ENCODE data around the gene OGFOD1. TPM values are rescaled to one million over a fixed set of nuclear protein-coding genes. Genes with fewer than 3 reads are reported as not detected.
A peak's percentile ranks its signal among the peaks of the same experiment; 100 is the strongest.

Gene OGFOD1
- total RNA-seq, 4 donors from 2014 or later: 40.6 to 55.1 (median 50.4) TPM

DNA sequence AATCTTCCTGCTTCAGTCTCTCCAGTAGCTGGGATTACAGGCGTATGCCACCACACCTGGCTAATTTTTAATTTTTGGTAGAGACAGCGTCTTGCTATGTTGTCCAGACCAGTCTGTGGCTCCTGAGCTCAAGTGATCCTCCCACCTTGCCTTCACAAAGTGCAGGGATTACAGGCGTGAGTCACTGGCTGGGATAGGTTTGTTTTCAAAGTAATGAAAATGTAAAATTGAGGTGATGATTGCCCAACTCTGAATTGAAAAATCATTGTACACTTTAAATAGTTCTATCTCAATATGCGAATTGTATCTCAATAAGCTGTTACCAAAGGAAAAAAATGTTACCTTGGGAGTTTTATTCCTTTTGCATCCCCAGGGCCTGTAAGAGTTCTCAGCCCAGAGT is 24.8 kb upstream of the OGFOD1 start:
- H3K4me1 ChIP-seq: peaks cover 0 to 34% (median 8%) of the 10 kb centered on the region in 3 donors
- TF ChIP-seq CTCF (IDR thresholded peaks at IDR 0.05) (no peak), POLR2A (IDR thresholded peaks at IDR 0.05) (no peak), EP300 (IDR thresholded peaks at IDR 0.05) (no peak), POLR2AphosphoS5 (IDR thresholded peaks at IDR 0.05) (no peak)
- 78 to 86% methylated on average over 1 to 4 of the region's 4 CpGs for WGBS, 2 donors (ENCODE audit: low coverage in 1 of 2)
- H3K4me3 ChIP-seq: no peak overlapping the region
- H3K27me3 ChIP-seq: no peaks in the 10 kb centered on the region
- H3K27ac ChIP-seq: peak overlapping the region in 3 of 4 donors; percentile 94 to 96 (median 96)
- peaks cover 0 to 20% of the 10 kb centered on the region in 2 donors for H3K36me3 ChIP-seq
- ATAC-seq: no peak
- no peaks in the 10 kb centered on the region for H3K9me3 ChIP-seq

- H3K27ac ChIP-seq: no peak overlapping the region
Measured at GRCh38 chr16:56428091-56428490, 23.3 kb upstream of the OGFOD1 start.

GRCh38 chr16:56436258-56436657 is 15.1 kb upstream of the OGFOD1 start:
- H3K36me3 ChIP-seq: peaks cover 4 to 83% of the 10 kb centered on the region in 2 donors
- H3K27ac ChIP-seq: no peak overlapping the region
- H3K4me3 ChIP-seq: no peak overlapping the region
- no peak for TF ChIP-seq EP300 (IDR thresholded peaks at IDR 0.05)
- no peak for TF ChIP-seq POLR2AphosphoS5 (IDR thresholded peaks at IDR 0.05)
- TF ChIP-seq CTCF (IDR thresholded peaks at IDR 0.05): no peak
- no peak for TF ChIP-seq POLR2A (IDR thresholded peaks at IDR 0.05)
- H3K9me3 ChIP-seq: no peaks in the 10 kb centered on the region
- no peak for ATAC-seq
- H3K4me1 ChIP-seq: no peaks in the 10 kb centered on the region
- H3K27me3 ChIP-seq: no peaks in the 10 kb centered on the region

More at GRCh38 chr16:56428091-56428490, 23.3 kb upstream of the OGFOD1 start:
- Histone ChIP-seq H3K4me1 (peaks cover 0 to 19% (median 6%) of the 10 kb centered on the region in 3 donors), H3K9me3 (no peaks in the 10 kb centered on the region), H3K27me3 (no peaks in the 10 kb centered on the region), H3K36me3 (peaks cover 4 to 34% of the 10 kb centered on the region in 2 donors), H3K4me3 (no peak overlapping the region)
- TF ChIP-seq CTCF (IDR thresholded peaks at IDR 0.05) (no peak), EP300 (IDR thresholded peaks at IDR 0.05) (no peak), POLR2A (IDR thresholded peaks at IDR 0.05) (no peak), POLR2AphosphoS5 (IDR thresholded peaks at IDR 0.05) (no peak)
- 77 to 100% methylated on average over 1 of the region's 1 CpG for WGBS, 2 donors (ENCODE audit: low coverage in 1 of 2)
- ATAC-seq: no peak

DNA sequence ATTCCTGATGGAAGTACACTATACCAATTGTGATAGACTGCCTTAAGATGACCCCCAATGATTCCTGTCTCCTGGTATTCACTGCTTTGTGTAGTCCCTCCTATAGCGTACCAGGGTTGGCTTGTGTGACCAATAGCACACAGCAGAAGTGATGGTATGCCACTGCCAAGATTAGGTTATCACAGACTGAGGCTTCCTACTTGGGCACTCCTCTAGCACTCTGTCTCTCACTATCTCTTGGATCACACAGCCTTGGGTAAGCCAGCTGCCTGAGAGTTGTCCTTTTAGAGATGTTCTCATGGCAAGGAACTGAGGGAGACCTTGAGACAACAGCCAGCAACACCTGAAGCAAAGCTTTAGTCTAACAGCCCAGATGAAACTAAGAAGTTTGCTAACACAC is 13.3 kb upstream of the OGFOD1 start:
- Histone ChIP-seq H3K9me3 (no peaks in the 10 kb centered on the region), H3K4me1 (no peaks in the 10 kb centered on the region), H3K27me3 (no peaks in the 10 kb centered on the region), H3K27ac (no peak overlapping the region), H3K4me3 (no peak overlapping the region), H3K36me3 (peaks cover 0 to 80% of the 10 kb centered on the region in 2 donors)
- ATAC-seq: no peak
- TF ChIP-seq POLR2A (IDR thresholded peaks at IDR 0.05) (no peak), POLR2AphosphoS5 (IDR thresholded peaks at IDR 0.05) (no peak), CTCF (IDR thresholded peaks at IDR 0.05) (no peak)
- no CpG with 5 or more reads among the region's 1 CpG for WGBS, 2 donors (ENCODE audit: low coverage in 1 of 2)

DNA sequence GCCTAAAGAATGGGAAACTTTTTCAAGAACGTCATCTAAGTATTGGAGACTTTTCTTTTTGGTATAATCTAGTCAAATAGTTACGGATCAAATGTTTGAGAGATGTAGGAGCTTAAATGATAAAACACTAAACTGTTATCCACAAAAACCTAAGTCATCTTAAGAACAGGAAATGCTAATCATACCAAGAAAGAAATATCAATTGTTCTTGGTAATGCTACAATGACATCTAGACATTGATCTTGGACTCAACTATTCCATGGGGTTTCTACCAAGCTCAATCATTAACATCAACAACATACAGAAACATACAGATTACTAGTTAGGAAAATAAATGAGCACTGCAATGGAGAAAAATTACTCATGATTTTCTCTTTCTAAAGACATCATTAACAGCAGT is 4.1 kb upstream of the OGFOD1 start:
- ATAC-seq: no peak
- H3K27me3 ChIP-seq: no peaks in the 10 kb centered on the region
- peaks cover under 1 to 35% (median 2%) of the 10 kb centered on the region in 3 donors for H3K4me1 ChIP-seq
- no peak overlapping the region for H3K4me3 ChIP-seq
- H3K36me3 ChIP-seq: peaks cover 0 to 52% of the 10 kb centered on the region in 2 donors
- WGBS, 2 donors (ENCODE audit: low coverage in 1 of 2): 50 to 63% methylated on average over 2 of the region's 2 CpGs
- H3K27ac ChIP-seq: no peak overlapping the region
- TF ChIP-seq EP300 (IDR thresholded peaks at IDR 0.05) (no peak), POLR2AphosphoS5 (IDR thresholded peaks at IDR 0.05) (no peak), CTCF (IDR thresholded peaks at IDR 0.05) (no peak), POLR2A (IDR thresholded peaks at IDR 0.05) (no peak)
- no peaks in the 10 kb centered on the region for H3K9me3 ChIP-seq
